ENCODE results near the gene NUCB2.

NUCB2 gene

DNA sequence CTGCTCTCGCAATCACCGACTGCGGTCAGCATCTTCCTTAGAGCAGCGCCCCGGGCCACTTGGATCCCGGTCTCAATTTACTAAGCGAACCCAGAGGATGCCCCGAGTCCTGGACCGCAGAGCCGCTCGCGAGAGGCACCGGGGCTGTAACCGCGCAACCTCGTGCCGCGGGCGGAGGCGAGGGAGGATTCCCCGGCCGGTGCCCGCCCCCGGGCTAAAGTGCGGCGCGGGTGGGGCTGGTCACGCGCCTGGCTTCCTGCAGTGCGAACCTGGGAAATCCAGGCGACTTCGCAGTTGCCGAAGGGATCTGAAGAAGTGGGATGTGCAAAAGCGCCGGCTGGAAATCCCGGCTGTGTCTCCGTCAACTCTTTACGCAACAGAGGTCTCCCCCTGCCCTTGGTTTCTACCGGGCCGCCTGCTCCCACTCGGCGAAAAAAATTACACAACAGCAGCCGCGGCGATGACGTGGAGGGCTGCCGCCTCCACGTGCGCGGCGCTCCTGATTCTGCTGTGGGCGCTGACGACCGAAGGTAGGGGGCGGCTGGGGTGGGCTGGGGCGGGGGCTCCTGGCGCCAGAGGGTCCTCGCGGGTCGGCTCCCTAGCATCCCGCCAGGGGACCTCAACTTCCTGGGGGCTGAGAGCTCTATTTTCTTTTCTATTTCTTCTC lies 75.1 kb downstream of the NUCB2 start, which contains the start of gene NCR3LG1:
Gene NCR3LG1, plus strand, starts transcription at position 291 of the 667 bp plus-strand sequence. Its CDS starts 170 bp downstream, at position 461.
- H3K27ac ChIP-seq (ENCODE audit: low read depth, low read length): no peak within 1 kb of the TSS
- H3K36me3 ChIP-seq (ENCODE audit: control insufficient read depth, insufficient read depth, low read length): no peaks in the 10 kb centered on the region
- H3K9ac ChIP-seq (ENCODE audit: low read length): no peak within 1 kb of the TSS
- H3K4me3 ChIP-seq (ENCODE audit: low read length): peak within 1 kb of the TSS; percentile 70
- H3K4me1 ChIP-seq (ENCODE audit: control insufficient read depth, insufficient read depth, low read length): peaks cover 8% of the 10 kb centered on the region
- no peaks in the 10 kb centered on the region for H3K27me3 ChIP-seq (ENCODE audit: control insufficient read depth, insufficient read depth, low read length)

DNA sequence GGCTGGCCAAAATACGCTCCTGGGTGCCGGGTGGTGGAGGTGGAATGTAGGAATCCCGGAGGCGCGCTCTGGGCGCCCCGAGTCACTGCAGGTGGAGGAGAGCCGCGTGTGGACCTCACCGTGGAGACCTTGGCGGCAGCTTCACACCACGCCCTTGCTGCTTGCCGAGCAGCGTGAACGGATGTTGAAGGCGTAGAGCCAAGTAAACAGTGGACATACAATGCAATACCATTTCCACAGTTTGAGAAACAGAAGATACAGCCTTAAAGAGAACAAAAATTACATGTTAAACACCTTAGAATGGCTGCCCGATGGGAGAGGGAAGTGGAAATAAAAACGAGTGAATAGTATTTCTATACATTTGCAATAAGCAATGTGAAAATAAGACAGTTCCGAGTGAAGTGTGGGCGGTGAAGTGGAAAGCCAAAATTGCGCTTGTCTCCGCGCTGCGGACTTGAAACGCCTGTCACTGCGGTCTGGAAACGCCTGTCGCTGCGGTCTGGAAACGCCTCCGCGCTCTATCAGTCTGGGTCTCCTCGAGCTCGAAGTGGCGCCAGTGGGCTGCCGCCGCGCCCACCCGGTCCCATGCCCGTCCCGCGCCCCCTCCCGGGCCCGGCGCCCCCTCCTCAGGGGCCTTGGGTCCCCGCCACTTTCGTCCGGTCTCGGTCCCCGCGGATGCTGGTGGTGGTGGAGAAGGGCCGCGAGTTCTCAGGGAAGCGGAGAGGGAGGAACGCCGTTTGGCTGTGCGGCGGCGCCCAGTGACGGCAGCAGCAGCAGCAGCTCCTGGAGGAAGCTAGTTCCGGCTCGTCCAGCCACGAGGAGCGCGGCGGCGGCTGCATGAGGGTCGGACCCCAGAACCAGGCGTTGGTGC lies 76.6 kb downstream of the NUCB2 start:
- H3K27me3 ChIP-seq (ENCODE audit: control insufficient read depth, insufficient read depth, low read length): no peaks in the 10 kb centered on the region
- H3K36me3 ChIP-seq (ENCODE audit: control insufficient read depth, insufficient read depth, low read length): no peaks in the 10 kb centered on the region
- peak overlapping the region; percentile 3 for H3K9ac ChIP-seq (ENCODE audit: low read length)
- H3K27ac ChIP-seq (ENCODE audit: low read depth, low read length): peak overlapping the region; percentile 58
- peak overlapping the region; percentile 70 for H3K4me3 ChIP-seq (ENCODE audit: low read length)
- H3K4me1 ChIP-seq (ENCODE audit: control insufficient read depth, insufficient read depth, low read length): peaks cover 8% of the 10 kb centered on the region

DNA sequence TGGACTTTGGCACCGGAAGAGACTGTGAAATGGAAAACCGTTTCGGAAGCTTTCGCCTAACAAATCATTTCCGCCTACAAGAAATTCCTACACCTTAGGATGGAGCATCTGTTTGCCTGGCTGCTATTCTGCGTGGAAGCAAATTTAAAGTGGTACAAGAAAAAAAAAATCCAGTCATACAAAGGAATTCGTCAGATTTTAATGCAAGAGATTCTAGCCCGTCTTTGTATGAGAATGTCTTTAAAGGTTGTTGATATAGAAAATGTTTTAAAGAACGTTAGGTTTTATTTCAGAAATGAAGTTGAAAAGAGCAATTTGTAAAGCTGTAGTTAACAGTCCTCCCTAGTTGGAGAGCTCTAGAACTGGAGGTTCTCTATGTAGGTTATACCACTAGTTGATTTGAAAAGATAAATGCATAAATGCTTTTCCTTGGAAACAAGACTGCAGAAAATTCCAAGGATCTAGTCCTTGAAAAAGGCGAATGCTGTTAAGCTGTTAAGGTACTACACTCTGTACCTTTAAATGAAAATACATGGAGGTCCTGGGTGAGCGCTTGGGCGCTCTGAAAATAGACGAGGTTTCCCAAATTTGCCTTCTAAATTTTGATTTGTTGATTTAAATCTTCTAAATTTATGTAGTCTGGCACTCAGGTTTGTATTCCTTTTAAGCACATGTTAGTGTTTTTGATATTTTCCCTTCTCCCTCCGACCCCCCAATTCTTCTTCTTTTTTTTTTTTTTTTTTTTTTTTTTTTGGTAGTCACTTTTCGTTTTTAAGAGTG lies 77.5 kb downstream of the NUCB2 start:
- Histone ChIP-seq H3K27me3 (ENCODE audit: control insufficient read depth, insufficient read depth, low read length) (no peaks in the 10 kb centered on the region), H3K4me3 (ENCODE audit: low read length) (peak overlapping the region; percentile 70), H3K4me1 (ENCODE audit: control insufficient read depth, insufficient read depth, low read length) (peaks cover 8% of the 10 kb centered on the region), H3K9ac (ENCODE audit: low read length) (no peak overlapping the region), H3K27ac (ENCODE audit: low read depth, low read length) (no peak overlapping the region), H3K36me3 (ENCODE audit: control insufficient read depth, insufficient read depth, low read length) (no peaks in the 10 kb centered on the region)

DNA sequence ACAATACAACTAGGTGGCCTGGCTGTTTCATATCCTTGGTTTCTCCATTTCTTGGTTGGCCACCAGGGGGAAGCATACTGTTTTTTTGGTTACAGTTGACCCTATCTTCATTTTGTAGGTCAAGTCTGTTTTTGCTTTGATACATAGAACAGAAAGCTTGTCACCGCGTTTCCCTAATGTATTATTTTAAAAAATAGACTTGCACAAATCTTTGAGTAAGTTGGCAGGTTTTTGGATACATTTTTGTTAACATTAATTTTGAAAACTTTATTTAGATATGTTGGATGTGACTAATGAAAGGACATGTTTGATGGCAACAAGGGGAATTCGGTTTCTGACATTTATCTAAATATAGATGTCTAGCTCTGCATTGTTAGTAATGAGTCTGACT lies 78.1 kb downstream of the NUCB2 start:
- Histone ChIP-seq H3K36me3 (ENCODE audit: control insufficient read depth, insufficient read depth, low read length) (no peaks in the 10 kb centered on the region), H3K4me1 (ENCODE audit: control insufficient read depth, insufficient read depth, low read length) (peaks cover 8% of the 10 kb centered on the region), H3K27ac (ENCODE audit: low read depth, low read length) (no peak overlapping the region), H3K4me3 (ENCODE audit: low read length) (no peak overlapping the region), H3K9ac (ENCODE audit: low read length) (no peak overlapping the region), H3K27me3 (ENCODE audit: control insufficient read depth, insufficient read depth, low read length) (no peaks in the 10 kb centered on the region)

DNA sequence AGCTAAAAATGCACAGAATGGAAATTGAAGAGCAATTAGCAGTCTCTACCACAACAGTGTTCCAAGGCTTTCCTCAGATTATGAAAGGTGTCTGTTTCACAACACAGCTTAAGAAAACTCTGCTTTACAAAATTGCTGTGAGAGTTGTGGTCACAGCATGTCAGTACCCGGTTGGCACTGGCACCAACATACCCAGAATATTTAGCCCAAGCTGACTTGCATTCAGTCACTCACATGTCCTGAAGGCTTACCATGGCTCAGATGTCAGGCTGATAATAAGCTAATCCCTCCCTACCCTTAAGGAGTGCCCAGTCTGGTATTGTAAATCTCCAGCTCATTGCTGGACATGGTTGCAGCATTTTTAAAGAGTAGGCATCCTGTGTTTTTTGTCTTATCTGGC lies 90.0 kb downstream of the NUCB2 start:
- no peaks in the 10 kb centered on the region for H3K27me3 ChIP-seq (ENCODE audit: control insufficient read depth, insufficient read depth, low read length)
- no peaks in the 10 kb centered on the region for H3K4me1 ChIP-seq (ENCODE audit: control insufficient read depth, insufficient read depth, low read length)
- H3K27ac ChIP-seq (ENCODE audit: low read depth, low read length): no peak overlapping the region
- H3K36me3 ChIP-seq (ENCODE audit: control insufficient read depth, insufficient read depth, low read length): peaks cover 25% of the 10 kb centered on the region
- no peak overlapping the region for H3K4me3 ChIP-seq (ENCODE audit: low read length)
- H3K9ac ChIP-seq (ENCODE audit: low read length): no peak overlapping the region

DNA sequence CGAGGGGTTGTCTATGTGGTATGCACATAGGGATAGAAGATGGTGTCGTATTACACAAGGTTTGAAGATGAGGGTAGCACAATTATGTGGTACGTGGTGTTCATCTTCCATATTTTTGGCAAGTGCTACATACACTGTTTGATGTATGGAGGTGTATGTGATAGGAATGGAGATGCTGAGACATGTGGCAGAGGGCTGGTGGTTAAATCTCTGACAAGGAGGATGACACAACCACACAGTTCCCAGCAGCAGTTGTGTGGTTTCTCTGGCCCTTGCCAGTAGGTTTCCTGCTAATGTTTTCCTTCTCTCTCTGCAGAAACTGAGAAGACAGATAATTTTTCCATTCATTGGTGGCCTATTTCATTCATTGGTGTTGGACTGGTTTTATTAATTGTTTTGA lies 92.0 kb downstream of the NUCB2 start:
- no peaks in the 10 kb centered on the region for H3K27me3 ChIP-seq (ENCODE audit: control insufficient read depth, insufficient read depth, low read length)
- H3K36me3 ChIP-seq (ENCODE audit: control insufficient read depth, insufficient read depth, low read length): peaks cover 41% of the 10 kb centered on the region
- no peak overlapping the region for H3K4me3 ChIP-seq (ENCODE audit: low read length)
- no peak overlapping the region for H3K9ac ChIP-seq (ENCODE audit: low read length)
- no peaks in the 10 kb centered on the region for H3K4me1 ChIP-seq (ENCODE audit: control insufficient read depth, insufficient read depth, low read length)
- no peak overlapping the region for H3K27ac ChIP-seq (ENCODE audit: low read depth, low read length)

DNA sequence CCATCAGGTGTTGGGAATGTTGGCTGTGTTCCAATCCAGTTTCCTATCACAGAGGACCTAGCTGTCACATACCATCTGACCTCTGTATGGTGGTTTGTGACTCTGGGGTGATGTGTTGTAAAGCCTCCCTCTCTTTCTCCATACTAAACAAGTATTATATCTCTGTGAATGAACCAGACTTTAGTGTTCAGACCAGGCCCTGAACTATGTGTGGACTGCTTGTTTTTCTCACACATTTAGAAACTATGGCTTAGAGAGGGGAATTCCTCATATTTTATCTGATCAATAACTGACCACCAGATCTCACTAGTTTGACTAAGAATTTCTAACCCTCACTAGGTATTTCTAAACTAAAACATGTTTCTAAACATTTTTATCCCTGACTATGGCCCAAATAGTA lies 92.6 kb downstream of the NUCB2 start:
- Histone ChIP-seq H3K4me3 (ENCODE audit: low read length) (no peak overlapping the region), H3K9ac (ENCODE audit: low read length) (no peak overlapping the region), H3K27ac (ENCODE audit: low read depth, low read length) (no peak overlapping the region), H3K4me1 (ENCODE audit: control insufficient read depth, insufficient read depth, low read length) (no peaks in the 10 kb centered on the region), H3K27me3 (ENCODE audit: control insufficient read depth, insufficient read depth, low read length) (no peaks in the 10 kb centered on the region), H3K36me3 (ENCODE audit: control insufficient read depth, insufficient read depth, low read length) (peaks cover 42% of the 10 kb centered on the region)

DNA sequence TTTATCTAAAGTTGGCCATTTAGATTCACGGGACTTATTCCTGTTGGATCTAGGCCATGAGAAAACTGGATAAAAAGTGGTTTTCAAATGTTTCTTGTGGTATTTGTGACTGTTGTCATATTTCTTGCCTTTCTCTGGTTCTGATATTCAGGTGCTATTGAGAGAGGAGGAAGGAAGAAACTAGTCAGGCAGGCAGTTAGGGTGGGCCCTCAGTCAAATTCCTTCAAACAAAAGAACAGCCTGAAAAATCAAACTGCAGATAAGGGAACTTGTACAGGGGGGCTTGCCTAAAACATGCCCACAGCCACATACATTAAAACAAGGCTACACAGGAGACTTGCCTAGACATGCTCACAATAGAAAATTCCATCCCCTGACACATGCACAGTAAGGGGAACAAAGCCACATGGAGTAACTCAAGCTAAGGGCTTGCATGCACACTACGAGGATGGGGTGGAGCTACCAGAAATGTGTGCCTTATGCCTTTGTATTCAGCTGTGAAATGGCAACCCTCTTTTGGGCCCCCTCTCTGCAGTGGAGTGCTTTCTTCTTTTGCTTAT lies 93.2 kb downstream of the NUCB2 start:
- no peaks in the 10 kb centered on the region for H3K27me3 ChIP-seq (ENCODE audit: control insufficient read depth, insufficient read depth, low read length)
- H3K4me1 ChIP-seq (ENCODE audit: control insufficient read depth, insufficient read depth, low read length): no peaks in the 10 kb centered on the region
- no peak overlapping the region for H3K4me3 ChIP-seq (ENCODE audit: low read length)
- no peak overlapping the region for H3K9ac ChIP-seq (ENCODE audit: low read length)
- H3K36me3 ChIP-seq (ENCODE audit: control insufficient read depth, insufficient read depth, low read length): peaks cover 42% of the 10 kb centered on the region
- H3K27ac ChIP-seq (ENCODE audit: low read depth, low read length): no peak overlapping the region

DNA sequence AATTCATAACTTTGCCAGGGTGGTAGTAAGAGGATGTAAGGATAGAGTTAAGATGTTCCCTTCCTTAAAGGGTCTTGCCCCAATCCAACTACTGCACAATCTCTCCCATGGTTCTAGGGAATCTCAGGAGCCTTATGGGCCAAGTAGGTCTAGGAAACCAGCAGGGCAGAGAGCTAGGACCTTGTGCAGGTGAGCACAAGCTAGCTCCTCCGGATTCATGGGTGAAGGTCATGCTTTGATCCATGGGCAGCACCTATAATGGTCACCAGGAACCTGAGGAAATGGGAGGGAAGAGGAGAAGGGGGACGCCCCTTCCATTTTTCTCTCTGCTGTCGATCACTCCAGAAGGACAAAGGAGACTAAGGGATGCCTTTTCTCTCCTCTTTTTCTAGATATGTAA lies 95.1 kb downstream of the NUCB2 start:
- Histone ChIP-seq H3K4me1 (ENCODE audit: control insufficient read depth, insufficient read depth, low read length) (no peaks in the 10 kb centered on the region), H3K27me3 (ENCODE audit: control insufficient read depth, insufficient read depth, low read length) (no peaks in the 10 kb centered on the region), H3K36me3 (ENCODE audit: control insufficient read depth, insufficient read depth, low read length) (peaks cover 41% of the 10 kb centered on the region), H3K4me3 (ENCODE audit: low read length) (no peak overlapping the region), H3K9ac (ENCODE audit: low read length) (no peak overlapping the region), H3K27ac (ENCODE audit: low read depth, low read length) (no peak overlapping the region)

DNA sequence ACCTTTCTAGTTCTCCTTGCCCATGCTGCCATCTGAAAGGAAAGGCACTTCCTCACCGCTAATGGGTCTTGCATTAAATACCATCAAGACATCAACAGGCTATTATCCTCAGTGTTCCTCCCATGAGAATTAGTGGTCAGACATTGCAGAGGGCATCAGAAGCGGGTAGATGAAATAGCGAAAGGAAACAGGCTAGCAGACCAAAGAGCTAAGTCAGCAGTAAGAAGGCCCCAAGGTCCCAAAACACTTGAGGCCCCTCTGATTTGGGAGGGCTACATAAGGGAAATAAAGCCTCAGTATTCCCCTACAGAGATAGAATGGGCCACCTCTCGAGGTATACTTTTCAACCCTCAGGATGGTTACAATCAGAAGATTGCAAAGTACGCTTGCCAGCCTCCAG lies 99.0 kb downstream of the NUCB2 start:
- peaks cover 18% of the 10 kb centered on the region for H3K36me3 ChIP-seq (ENCODE audit: control insufficient read depth, insufficient read depth, low read length)
- H3K27me3 ChIP-seq (ENCODE audit: control insufficient read depth, insufficient read depth, low read length): no peaks in the 10 kb centered on the region
- no peak overlapping the region for H3K27ac ChIP-seq (ENCODE audit: low read depth, low read length)
- H3K4me1 ChIP-seq (ENCODE audit: control insufficient read depth, insufficient read depth, low read length): no peaks in the 10 kb centered on the region
- H3K4me3 ChIP-seq (ENCODE audit: low read length): no peak overlapping the region
- H3K9ac ChIP-seq (ENCODE audit: low read length): no peak overlapping the region

DNA sequence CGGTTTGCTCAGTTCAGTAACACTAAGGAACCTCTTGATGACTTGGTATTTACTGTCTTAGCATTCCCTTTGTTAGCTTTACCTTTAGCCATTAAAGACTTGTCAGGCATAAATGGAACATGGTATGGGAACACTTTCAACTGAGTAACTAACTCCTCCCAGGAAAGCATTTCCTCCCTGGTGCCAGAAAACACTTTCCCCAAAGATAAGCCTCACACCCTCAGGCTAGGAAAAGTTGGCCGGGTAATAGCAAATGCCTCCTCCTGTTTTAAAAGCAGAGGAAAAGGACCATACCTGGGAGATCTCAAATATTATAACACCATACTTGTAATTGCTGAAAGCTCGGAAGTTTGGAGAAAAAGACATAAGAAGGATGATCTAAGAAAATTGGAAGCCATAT lies 100.0 kb downstream of the NUCB2 start:
- Histone ChIP-seq H3K36me3 (ENCODE audit: control insufficient read depth, insufficient read depth, low read length) (peaks cover 17% of the 10 kb centered on the region), H3K9ac (ENCODE audit: low read length) (no peak overlapping the region), H3K4me3 (ENCODE audit: low read length) (no peak overlapping the region), H3K4me1 (ENCODE audit: control insufficient read depth, insufficient read depth, low read length) (no peaks in the 10 kb centered on the region), H3K27ac (ENCODE audit: low read depth, low read length) (no peak overlapping the region), H3K27me3 (ENCODE audit: control insufficient read depth, insufficient read depth, low read length) (no peaks in the 10 kb centered on the region)

DNA sequence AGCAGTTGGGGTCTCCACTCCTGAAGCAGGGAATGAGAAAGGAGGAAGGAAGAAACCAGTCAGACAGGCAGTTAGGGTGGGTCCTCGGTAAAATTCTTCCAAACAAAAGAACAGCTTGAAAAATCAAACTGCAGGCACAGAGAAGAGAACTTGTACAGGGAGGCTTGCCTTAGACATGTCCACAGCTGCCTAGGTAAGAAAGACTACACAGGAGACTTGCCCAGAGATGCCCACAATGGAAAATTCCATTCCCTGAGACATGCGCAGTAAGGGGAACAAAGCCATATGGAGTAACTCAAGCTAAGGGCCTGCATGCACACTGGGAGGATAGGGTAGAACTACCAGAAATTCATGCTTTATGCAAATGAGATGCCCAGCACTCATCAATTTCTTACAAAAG lies 102.1 kb downstream of the NUCB2 start:
- no peak overlapping the region for H3K4me3 ChIP-seq (ENCODE audit: low read length)

More for the DNA sequence above, 102.1 kb downstream of the NUCB2 start:
- Histone ChIP-seq H3K9ac (ENCODE audit: low read length) (no peak overlapping the region), H3K36me3 (ENCODE audit: control insufficient read depth, insufficient read depth, low read length) (peaks cover under 1% of the 10 kb centered on the region), H3K4me1 (ENCODE audit: control insufficient read depth, insufficient read depth, low read length) (no peaks in the 10 kb centered on the region), H3K27ac (ENCODE audit: low read depth, low read length) (no peak overlapping the region), H3K27me3 (ENCODE audit: control insufficient read depth, insufficient read depth, low read length) (no peaks in the 10 kb centered on the region)

All from rectal smooth muscle tissue (tissue), 1 donor.